HFF-Myc (cell line): Measurements from ENCODE around the gene ABCF3.
"Not testable (repeated sequence)": the region's sequence is repeated elsewhere in the genome, so short reads cannot be mapped to it uniquely, and the experiment has no call there.

Experiments
- DNase-seq: peaks from one replicate; pipeline ENCODE4 v3.0.0-alpha.2; 2011; ENCODE audit warnings: low read depth; ENCODE audit errors: extremely low read depth
- H3K4me3 ChIP-seq: replicated peaks from 2 replicates; pipeline ENCODE4 v1.5.1; 2011; ENCODE audit warnings: low read depth, mild to moderate bottlenecking, control low read depth, low read length
- CTCF ChIP-seq: IDR thresholded peaks from 2 replicates; pipeline ENCODE4 v1.5.1; 2012; ENCODE audit warnings: mild to moderate bottlenecking, low read depth, low read length, control low read depth; ENCODE audit errors: missing control alignments

The ABCF3 gene

GRCh38 chr3:184156522-184156955, 29.5 kb upstream of the ABCF3 start:
- TF ChIP-seq CTCF, result no peak
- no peak for DNase-seq
- H3K4me3 ChIP-seq, result peak overlapping the region; percentile 94

GRCh38 chr3:184157206-184157605, 28.8 kb upstream of the ABCF3 start:
- H3K4me3 ChIP-seq, result peak overlapping the region; percentile 94
- TF ChIP-seq CTCF, result no peak
- DNase-seq, result no peak

GRCh38 chr3:184158404-184158803, 27.6 kb upstream of the ABCF3 start:
- no peak overlapping the region for H3K4me3 ChIP-seq
- no peak for TF ChIP-seq CTCF
- DNase-seq, result no peak

GRCh38 chr3:184160456-184160855, 25.5 kb upstream of the ABCF3 start:
- no peak for TF ChIP-seq CTCF
- no peak overlapping the region for H3K4me3 ChIP-seq
- no peak for DNase-seq

- H3K4me3 ChIP-seq, DNase-seq: not testable (repeated sequence)
Observed at GRCh38 chr3:184162571-184163070, 23.4 kb upstream of the ABCF3 start.

- no peak overlapping the region for H3K4me3 ChIP-seq
- no peak for TF ChIP-seq CTCF
- DNase-seq, result no peak
Observed at GRCh38 chr3:184164648-184165330, 21.2 kb upstream of the ABCF3 start.

- H3K4me3 ChIP-seq, result no peak overlapping the region
- DNase-seq, result no peak
- TF ChIP-seq CTCF, result no peak
Observed at GRCh38 chr3:184165543-184165942, 20.5 kb upstream of the ABCF3 start.
